Measurements from ENCODE around the gene AGTPBP1. TPM values are rescaled to one million over a fixed set of nuclear protein-coding genes. Genes with fewer than 3 reads are reported as not detected.

Gene AGTPBP1
- total RNA-seq, 2 experiments from 2014 or later, result 39.3 to 41.8 TPM

Other genes with a start within 250 kb of the AGTPBP1 start
- gene NAA35, start 199.2 kb upstream of the AGTPBP1 start, total RNA-seq, result 10 to 100 TPM; 22.0 to 23.3 TPM